GM19023 (cell line): ENCODE measurements around the gene SREBF1.
"Not testable (repeated sequence)": the region's sequence is repeated elsewhere in the genome, so short reads cannot be mapped to it uniquely, and the experiment has no call there.

Experiments used
- ATAC-seq: cut with Tn5 transposase; IDR thresholded peaks from one replicate; pipeline ENCODE4 v1.9.1; 2021; ENCODE audit warnings: mild to moderate bottlenecking, moderate library complexity; ENCODE audit not compliant: unreplicated experiment

Gene SREBF1

DNA sequence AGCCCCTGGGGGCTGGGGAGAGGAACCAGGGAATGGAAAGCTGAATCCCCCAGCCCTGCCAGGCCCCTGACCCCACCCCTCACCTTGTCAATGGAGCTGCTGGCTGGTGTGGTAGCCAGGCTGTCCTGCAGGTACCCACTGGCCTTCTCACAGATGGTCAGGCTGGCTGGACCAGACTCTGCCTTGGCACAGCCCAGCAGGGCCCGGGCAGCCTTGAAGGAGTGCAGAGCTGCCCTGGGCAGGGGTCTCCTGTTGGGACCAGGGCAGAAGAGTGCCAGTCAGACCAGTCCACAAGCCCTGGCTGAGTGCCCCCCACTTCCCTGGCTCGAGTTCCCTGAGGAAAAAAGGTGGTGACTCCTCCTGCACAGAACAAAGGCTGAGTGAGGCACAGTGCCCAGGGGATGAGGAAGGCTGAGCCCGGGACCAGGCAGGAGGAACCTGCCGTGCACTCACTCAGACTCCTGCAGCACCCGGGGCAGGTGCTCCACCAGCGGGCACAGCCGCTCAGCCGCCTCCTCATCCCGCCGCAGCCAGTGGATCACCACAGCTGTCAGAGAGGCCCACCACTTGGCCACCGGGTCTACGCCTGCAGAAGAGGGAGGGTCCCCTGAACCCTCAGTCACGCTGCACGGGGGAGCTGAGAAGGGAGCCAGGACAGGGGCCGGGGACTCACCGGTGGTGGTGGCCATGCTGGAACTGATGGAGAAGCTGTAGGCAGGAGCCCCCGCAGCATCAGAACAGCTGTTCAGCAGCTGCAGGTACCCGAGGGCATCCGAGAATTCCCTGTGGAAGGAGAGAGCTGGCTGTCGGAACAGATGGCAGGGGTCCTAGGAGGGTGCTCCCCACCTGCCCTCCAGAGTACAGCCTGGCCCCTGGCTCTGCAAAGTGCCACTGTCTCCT, 22.4 kb downstream of the SREBF1 start:
- no peak for ATAC-seq

DNA sequence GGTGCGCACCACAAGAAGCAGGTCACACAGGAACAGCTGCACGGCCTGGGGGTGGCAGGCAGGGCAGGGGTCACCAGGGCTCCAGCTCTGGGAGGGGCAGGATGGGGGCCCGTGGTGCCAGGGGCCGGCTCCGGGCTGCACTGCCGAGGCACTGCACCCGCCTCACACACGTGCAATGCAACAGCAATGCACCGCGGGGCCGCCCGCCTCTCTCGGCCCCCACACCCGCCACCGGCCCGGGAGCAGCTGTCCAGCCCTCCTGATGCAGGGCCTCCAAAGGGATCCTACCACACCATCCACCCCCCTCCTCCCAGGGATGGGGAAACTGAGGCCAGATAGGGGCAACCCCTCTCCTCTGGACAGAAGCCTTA, 23.1 kb downstream of the SREBF1 start:
- no peak for ATAC-seq

DNA sequence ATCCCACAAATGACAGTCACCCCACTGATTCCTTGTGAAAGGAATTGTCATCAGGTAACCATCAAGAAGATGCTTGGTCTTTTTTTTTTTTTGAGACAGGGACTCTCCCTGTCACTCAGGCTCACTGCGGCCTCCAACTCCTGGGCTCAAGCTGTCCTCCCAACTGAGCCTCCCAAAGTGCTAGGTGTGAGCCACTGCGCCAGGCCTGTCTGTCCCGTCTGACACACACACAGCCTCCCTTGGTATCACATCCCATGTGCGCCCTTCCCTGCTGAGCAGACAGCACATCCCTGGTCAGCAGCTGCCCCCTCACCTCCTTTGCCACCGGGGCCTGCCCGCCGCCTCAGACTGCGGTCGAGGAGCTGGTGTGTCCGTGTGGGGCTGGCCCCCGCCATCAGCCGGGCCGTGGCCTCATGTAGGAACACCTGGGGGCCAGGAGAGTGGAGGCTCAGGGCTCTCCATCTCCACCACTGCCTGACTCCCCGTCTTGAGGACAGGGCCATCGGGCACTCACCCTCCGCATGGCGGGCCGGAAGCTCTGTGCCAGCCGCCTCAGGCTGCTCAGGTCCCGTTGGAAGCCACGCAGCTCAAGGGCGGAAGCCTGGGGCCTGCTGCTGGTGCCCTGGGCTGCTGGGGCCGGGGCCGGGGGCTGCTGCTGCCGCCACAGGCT, 23.6 kb downstream of the SREBF1 start:
- ATAC-seq = no peak

DNA sequence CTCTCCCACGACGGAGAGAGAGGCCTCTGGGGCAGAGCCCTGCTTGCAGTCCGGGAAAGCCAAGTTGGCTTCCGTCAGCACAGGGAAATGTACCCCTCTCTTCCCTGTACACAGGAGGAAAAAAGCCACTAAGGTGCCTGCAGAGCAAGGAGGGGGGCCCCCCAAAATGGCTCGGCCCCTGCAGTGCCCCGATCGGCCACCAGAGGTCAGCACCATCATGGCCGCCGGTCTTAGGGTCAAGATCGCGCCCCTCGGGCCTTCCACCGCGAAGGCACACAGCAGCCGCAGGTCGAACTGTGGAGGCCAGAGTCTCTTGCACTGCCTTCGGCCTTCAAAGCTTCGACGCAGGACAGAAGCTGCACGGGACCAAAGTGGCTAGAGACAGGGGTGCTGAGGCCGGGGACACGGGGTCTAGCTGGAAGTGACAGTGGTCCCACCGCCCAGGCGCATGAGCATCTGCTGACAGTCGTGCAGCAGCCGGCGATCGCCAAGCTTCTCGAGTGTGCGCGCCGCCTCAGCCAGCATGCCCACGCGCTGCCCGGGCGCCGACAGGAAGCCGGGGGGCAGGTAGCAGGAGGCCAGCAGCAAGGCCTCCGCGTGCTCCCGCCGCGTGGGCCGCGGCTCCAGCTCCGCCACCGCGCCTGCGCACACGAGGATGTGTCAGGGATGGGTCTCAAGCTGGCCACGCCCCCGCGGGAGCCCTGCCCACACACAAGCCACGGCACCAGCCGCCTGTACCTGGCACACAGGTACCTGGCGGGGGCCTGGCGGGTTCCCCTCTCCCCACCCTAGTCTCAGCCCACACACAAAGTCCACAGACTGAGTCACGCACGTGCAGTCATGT, 24.4 kb downstream of the SREBF1 start:
- no peak for ATAC-seq

DNA sequence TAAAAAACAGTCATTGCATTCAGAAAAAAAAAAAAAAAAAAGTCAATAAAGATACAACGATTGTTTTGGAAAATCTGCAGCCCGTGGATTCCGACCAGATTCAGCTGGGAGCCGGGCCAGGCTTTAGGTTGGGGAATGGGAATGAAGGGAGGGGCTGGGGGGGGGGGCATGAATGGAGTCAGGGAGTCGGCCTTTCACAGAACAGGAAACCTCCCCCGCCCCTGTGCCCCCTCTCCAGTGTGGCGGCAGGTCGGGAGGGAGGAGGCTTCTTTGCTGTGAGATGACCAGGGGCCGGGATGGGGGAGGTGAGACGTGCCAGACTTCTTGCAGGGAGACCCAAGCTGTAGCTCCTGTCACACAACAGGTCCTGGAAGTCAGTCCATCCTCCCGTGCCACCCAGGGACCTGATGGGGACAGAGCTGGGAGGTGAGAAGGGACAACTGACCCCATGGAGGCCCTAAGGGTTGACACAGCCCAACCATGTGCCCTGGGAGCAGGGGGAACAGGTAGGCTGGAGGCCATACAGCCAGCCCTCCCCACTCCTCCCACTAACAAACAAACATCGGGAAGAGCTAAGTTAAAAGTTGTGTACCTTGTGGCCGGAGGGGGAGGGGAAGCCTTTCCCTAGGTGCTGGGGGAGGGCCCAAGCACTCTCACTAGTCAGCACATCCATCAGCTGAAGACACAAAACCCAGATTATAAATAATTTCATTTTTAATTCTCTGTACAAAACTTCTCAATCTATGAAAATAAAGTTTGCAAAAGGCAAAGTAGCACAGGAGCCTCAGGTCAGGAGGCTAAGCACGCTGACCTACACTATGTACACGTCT, 25.2 kb downstream of the SREBF1 start:
- no peak for ATAC-seq

DNA sequence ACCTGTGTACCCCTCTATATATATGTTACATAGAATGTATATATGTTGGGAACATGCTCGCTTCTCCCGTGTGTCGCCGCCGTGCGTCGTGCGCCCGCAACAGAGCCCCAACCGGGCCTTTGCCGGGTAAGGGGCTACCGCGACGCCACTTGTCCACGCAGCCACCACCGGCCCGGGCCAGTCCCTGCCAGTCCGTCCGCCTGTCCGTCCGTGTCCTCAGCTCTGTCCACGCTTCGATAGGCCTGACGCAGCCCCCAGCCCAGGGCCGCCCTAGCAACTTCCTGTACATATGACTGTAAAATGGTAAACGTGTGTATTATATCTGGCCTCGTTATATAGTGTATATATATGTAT, 25.9 kb downstream of the SREBF1 start:
- no peak for ATAC-seq

DNA sequence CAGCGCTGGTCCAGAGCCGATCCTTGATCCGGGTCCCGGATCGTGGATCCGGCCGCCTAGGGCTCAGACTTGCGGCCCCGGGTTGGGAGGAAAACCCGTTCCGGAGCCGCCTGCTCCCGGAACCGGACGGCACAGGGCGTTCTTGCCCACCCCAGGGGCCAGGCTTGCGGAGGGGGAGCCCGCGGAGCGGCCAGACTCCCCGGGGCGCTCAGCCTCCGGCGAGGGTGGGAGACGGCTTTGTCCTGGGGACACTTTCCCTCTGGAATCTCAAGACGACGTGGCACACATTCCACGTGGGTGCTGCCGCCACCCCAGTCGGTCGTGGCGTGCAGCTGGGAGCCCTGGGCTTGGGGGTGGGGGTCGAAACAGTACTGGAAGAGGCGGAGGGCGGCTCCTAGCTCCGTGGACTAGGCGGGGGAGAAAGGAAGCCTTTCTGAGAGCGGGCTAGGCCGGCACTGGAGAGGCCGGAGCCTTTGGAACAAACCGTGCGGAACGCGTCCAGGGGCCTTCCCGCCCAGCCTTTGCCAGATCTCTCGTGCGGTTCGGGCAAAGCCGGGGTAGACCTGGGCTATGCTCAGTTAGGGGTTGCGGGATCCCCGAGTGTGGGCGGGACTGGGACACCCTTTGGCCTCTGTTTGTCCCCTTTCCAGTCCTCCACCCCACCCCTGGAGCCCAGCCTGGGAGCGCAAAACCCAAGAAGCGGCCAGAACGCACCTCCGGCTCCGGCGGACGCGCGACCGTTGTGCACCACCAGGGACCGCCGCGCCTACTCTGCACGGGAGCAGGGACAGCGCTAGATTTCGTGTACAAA, 26.5 kb downstream of the SREBF1 start:
- ATAC-seq = no peak

DNA sequence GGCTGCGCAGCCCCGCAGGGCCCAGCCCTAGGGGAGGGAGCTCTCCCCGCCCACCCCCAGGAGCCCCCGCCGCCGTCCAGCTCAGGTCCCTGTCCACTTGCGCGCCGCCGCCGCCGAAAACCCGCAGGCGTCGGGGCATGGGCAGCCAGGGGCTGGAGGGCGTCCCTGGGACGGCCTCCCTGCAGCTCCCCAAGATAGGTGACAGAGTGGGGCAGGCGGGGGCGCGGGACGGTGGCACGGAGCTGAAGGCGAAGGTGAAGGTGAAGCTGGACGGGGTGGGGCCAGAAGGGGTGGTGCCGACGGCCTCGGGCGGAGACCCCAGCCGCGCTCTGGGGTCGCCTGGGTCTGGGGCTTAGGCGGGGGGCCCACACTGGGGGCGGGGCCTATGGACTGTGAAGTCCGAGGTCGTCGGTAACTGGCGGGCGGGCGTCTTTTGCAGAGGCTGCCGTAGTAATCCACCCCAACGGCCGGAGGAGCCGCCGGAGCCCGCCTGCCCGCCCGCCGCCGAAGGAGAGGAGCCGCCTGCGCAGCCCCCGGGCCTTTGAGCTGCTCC, 27.2 kb downstream of the SREBF1 start:
- no peak for ATAC-seq

DNA sequence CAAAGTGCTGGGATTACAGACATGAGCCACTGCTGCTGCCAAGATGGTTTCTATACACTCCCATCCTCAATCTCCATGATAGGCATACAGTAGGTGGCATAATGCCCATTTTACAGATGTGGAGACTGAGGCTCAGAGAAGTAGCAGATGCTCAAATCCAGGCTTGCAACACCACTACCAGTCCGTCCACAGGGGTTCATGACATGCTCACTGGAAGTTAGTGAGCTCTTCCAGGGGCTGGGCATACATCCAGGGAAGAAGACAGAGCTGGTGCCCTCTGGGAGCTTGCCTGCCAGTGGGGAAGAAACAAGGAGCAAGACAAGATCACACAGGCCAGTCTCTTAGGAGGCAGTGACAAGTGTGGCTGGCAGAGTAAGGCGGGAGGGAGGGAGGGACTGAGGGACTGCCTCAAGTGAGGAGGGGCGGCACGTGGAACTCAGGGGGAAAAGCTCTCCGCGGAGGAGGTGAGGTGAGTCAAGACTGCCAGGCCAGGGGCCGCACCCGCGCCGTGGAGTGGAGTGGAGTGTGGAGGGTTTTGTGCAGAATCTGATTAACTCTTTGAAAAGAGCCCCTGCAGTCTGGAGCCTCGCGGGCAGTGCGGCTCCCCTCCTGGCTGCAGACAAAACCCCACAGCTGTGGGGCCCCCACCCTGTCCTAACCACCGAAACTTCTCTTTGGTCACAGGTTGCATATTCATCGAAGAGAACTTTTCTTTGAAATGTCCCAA, 27.9 kb downstream of the SREBF1 start:
- peak; percentile 69 for ATAC-seq

DNA sequence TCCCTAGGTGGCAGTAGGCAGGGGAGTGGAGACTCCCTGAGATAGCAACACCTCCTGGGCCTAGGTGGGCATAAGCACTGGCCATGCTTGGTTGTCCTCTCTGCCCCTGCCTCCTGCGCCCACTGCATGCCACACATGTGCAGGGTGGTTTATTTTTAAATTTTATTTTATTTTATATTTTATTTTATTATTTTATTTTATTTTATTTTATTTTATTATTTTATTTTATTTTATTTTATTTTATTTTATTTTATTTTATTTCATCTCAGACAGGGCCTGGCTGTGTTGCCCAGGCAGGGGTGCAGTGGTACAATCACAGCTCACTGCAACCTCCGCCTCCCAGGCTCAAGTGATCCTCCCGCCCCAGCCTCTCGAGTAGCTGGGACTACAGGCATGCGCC, 28.6 kb downstream of the SREBF1 start:
- ATAC-seq = not testable (repeated sequence)

DNA sequence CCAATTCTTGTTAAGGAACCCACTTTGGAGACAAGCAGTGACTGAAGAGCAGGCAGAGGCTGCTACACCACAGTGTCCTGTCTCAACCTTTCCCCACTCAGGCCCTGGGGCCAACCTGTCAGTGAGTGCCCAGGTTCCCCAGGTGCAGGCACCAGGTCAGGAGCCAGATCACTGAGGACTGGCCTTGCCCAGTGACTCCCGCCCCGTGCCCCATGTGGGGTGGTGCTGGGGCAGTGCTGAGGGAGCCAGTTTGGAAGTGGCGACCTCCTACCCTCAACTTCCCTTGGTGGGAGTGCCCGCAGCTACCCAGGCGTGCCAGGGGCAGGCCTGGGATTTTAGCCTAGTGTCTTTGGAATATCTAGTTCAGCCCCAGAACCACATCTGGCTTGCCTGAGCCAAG, 29.3 kb downstream of the SREBF1 start:
- ATAC-seq = no peak

DNA sequence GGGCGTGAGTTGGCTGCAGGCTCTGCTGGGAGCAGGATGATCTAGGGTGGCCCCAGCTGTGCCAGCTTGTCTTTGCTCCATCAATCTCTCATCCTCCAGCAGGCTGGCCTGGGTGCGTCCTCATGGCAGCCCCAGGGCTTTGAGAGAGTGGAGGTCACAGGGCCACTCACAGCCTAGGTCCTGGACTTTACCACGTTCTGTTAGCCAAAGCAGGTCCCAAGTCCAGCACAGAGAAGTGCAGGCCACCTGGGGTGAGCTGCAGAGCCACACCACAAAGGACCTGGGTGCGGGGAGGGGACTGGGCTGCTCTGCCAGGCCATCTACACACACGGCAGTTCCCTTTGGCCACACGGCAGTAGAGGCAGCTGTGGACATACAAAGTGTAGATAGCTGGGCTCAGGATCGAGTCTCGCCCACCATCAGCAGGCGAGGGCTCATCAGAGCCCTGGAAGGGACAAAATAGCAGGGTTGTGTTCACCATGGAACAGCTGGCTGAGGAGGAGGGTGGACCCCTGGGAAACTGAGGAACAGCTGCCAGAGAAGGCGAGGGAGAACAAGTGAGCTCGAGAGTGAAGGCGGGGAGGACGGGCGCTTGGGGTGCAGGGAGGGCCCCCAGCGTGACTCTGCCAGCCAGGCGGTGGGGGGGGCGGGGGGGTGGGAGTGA, 30.0 kb downstream of the SREBF1 start:
- ATAC-seq = no peak

DNA sequence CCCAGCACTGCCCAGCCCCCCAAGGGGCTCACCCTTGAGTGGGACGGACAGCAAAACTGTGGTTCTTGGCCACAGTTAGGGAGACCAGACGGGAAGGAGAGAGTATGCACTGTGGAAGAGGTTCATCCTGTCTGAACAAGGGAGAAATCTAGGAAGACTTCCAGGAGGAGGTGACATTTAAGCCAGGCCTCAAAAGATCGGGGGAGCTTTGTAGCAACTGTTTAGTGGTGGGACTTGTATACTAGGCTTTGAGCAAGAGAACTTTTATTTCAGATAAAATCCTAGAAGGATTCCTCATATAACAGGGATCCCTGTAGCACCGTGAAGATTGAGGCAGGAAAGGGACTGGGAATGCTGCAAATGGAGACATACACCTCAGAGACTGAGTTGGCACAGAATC, 30.8 kb downstream of the SREBF1 start:
- ATAC-seq = no peak

DNA sequence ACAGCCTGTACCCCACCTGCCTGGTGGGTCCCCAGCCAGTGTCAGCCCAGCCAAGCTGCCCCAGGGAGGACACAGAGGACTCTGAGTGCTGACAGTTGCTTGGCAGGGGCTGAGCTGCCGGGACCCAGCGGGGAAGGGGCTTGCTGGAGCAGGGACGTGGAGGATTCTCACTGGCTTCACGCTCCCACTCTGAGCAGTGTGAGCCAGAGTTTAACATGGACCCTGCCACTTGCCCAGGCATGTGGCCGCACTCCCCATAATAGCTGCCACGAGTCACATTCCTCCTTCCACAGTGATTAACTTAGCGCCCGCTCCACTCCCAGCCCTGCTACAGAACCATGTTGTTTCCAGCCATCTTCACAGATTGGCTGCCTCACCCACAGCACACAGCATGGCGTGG, 31.2 kb downstream of the SREBF1 start:
- ATAC-seq = no peak

DNA sequence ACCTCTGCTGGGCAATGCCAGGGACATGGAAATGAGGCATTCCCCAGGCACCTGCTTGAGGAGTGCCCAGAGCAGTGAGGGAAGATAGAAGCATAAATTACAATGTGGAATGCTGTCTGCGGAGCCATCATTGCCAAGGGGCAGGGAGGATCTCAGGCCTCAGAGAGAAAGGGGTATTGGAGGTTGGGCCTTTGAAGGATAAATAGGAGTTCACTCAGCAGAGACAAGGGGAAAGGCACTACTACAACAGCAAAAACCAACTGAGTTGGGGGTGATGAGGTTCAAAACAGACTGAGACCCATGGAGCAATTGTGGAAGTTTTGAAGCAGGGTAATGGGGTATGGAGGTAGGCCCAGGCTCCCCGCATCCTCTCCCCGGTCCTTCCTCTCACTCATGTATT, 32.8 kb downstream of the SREBF1 start:
- no peak for ATAC-seq

DNA sequence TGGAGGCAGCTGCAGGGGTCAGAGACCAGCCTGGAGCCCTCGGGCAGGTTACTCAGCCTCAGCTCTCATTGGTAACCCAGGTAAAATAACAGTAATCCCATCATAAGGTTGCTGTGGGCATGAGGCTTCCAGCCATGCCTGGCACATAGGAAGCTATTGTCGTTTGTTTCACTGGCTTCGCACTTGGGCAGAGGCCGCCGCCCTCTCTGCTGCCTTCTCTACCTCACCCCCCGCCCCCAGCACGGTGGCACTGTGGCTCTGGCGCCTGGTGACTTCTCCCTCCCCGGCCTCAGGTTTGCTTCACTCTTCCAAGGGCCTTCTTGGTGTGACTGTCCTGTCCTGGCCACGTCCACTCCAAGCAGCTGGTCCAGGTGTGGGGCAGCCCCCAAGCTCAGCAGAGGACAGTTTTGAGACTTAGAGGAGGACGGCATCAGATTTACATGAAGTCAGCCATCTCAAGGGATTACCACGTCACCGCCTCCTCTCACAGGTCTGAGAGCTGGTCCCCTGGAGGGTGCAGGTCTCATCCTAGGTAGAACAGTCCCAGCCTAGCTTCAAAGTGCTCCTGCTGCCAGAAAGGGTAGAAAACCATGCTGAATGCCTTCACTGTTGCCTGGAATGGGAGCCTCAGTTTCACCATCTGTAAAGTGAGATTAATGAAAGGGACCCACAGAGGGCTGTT, 34.8 kb downstream of the SREBF1 start:
- no peak for ATAC-seq

DNA sequence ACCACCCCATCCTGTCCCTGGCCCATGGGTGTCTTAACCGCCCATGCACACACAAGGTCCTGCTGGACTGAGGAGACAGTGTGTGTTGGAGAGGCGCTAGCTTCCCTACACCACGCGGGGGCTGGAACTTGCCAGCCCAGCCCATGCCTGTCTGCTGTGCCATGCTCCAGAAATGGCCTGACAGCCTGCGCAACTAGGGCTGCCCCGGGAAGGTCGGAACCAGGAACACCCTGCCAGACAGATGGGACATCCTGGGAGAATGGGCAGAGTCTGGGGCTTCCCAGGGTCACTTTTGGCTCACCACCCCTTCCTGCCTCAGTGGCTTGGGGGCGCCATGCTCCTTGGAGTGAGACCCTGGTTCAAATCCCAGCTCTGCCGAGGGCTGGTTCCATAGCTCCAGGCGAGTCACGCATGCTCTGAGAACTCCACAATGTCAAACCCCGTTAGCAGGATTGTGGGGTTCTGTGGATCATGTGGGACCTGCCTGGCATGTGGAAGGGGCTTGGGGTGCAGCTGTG, 36.2 kb downstream of the SREBF1 start:
- ATAC-seq = no peak
